22Rv1 (cell line): ENCODE results near the gene CDC42EP4.

Experiments
- CTCF ChIP-seq: fragments of 450-650 bp; IDR thresholded peaks from 2 replicates; pipeline ENCODE4 v1.5.1; 2017; ENCODE audit warnings: mild to moderate bottlenecking
- ZFX ChIP-seq: fragments of 450-650 bp; IDR thresholded peaks from 2 replicates; pipeline ENCODE4 v1.6.1; 2017; ENCODE audit warnings: antibody characterized with exemption, borderline replicate concordance

- TF ChIP-seq CTCF (no peak), ZFX (no peak)
Observed at GRCh38 chr17:73342050-73342522, 30.3 kb upstream of the CDC42EP4 start.
